Measurements from ENCODE around the gene ARL10.

ARL10 gene

DNA sequence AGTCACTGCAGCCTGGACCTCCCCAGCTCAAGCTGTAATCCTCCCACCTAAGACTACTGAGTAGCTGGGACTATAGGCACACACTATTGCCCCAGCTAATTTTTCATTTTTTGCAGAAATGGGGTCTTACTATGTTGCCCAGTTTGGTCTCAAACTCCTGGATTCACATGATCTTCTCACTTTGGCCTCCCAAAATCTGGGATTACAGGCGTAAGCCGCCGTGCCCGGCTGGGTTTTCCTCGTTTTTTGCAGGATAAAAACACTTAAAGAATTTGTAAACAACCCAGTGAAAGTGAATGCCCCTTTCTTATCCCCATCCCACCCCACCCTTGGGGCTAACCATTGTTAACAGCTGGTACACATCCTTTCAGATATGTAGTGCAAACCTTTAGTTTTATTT lies 43.3 kb downstream of the ARL10 start:
- FAIRE-seq (no peak), DNase-seq (ENCODE audit: insufficient read length, low spot score) (no peak)

GRCh38 chr5:176409765-176410164 lies 44.5 kb downstream of the ARL10 start:
- no peak for FAIRE-seq
- no peak for DNase-seq (ENCODE audit: insufficient read length, low spot score)

GRCh38 chr5:176410486-176411180 lies 45.3 kb downstream of the ARL10 start:
- DNase-seq (ENCODE audit: insufficient read length, low spot score) (no peak), FAIRE-seq (no peak)

- DNase-seq (ENCODE audit: insufficient read length, low spot score) (no peak), FAIRE-seq (no peak)
Measured at GRCh38 chr5:176412517-176413254, 47.4 kb downstream of the ARL10 start.

- no peak for DNase-seq (ENCODE audit: insufficient read length, low spot score)
- no peak for FAIRE-seq
Measured at GRCh38 chr5:176413255-176413565, 47.9 kb downstream of the ARL10 start.

GRCh38 chr5:176413709-176414191 lies 48.5 kb downstream of the ARL10 start:
- no peak for DNase-seq (ENCODE audit: insufficient read length, low spot score)
- no peak for FAIRE-seq

- DNase-seq (ENCODE audit: insufficient read length, low spot score) = no peak
- no peak for FAIRE-seq
Measured at GRCh38 chr5:176414704-176415103, 49.4 kb downstream of the ARL10 start.

DNA sequence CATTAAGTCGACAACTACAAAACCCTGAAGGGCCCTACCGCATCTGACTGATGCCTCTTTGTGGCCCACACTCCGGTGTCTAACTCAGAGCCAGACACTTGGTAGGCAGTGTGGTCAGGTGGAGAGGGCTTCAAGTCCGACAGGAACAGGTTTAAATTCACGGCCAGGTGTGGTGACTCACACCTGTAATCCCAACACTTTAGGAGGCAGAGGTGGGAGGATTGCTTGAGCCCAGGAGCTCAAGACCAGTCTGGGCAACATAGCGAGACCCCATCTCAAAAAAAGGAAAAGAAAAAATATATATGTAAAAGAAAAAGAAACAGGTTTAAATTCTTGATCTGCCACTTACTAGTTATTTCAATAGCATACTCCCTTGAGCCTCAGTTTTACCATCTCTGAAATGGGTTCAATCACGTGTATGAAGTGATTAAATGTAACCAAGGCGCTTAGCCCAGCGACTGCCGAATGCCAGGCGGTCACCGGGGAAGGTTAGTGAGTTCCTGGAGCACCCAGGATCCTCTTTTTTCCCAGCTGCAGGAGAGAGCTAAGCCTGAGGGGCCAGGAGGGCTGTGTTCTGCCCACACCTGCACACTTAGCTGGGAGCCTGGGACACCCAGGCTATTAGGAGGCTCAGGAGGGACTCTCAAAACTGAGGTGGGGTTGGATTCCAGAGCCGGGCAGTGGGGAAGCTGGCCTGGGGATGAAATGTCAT lies 50.1 kb downstream of the ARL10 start:
- peak; percentile 77 for DNase-seq (ENCODE audit: insufficient read length, low spot score)
- FAIRE-seq = no peak

DNA sequence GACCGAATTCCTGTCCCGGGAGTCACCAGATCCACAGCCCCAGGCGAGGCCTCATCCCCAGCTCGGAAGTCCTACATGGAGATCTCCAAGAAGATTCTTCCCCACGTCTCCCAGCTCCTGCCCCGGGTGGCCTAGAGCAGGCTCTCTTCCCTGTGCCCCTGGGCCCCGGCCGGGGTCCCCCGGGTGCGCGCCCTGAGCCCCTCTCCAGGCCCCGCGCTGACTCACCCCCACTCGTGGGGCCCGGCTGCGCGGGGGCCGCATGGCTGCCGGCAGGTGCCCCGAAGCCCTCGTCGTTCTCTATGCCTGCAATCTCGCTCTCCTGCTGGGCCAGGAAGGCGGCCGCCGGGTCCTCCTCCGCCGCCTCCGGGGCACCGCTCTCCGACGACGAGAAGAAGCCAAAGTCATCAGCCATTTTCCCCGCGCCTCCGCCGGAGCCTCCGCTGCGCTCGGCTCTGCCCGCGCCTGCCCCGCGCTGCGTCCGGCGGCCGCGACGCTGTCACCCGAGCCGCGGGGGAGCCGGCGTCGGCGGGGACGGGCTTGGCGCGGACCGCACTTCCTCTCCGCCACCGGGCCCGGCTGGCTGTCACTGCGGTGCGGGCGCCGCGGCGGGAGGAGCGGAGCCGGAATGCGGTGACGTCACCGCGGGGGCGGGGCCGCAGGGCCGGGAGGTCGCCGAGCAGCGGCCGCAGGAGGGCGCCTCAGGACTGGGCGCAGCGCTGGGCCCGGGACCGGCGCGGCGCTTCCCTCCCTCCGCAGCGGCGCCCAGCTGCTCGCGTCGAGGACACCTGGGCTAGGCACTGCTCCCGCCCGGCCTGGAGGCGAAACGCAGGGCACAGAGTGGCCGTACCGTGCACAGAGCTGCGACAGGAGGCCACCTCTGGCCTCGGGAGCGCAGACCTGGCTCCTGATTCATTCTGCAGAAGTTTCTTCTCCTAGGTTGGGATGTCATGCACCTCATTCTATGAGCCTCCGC lies 51.0 kb downstream of the ARL10 start, which contains the start of gene CLTB:
Gene CLTB (minus strand): TSS at position 588 of the 973 bp plus-strand sequence. CDS start 176 bp downstream, at position 412.
- peak; percentile 77 for FAIRE-seq
- peak; percentile 81 for DNase-seq (ENCODE audit: insufficient read length, low spot score)

- DNase-seq (ENCODE audit: insufficient read length, low spot score) (no peak), FAIRE-seq (no peak)
Measured at GRCh38 chr5:176416965-176417364, 51.7 kb downstream of the ARL10 start.

GRCh38 chr5:176418251-176418650 lies 53.0 kb downstream of the ARL10 start:
- FAIRE-seq = no peak
- DNase-seq (ENCODE audit: insufficient read length, low spot score) = no peak

- DNase-seq (ENCODE audit: insufficient read length, low spot score) (no peak), FAIRE-seq (no peak)
Measured at GRCh38 chr5:176420086-176420485, 54.8 kb downstream of the ARL10 start.

DNA sequence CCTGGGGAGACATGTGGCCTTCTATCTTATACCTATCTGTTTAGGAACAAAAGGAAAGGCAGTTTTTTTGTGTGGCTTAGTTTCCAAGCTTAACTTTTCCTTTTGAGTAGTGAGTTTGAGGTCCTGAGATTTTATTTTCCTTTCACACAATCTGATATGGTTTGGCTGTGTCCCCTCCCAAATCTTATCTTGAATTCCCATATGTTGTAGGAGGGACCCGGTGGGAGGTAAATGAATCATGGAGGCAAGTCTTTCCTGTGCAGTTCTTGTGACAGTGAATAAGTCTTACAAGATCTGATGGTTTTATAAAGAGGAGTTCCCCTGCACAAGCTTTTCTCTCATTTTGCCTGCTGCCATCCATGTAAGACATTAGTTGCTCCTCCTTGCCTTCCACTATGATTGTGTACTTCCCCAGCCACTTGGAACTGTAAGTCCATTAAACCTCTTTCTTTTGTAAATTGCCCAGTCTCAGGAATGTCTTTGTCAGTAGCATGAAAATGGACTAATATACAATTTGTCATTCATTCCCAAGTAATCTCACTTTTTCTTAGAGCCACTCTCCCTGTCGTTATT lies 55.8 kb downstream of the ARL10 start:
- DNase-seq (ENCODE audit: insufficient read length, low spot score) = no peak
- no peak for FAIRE-seq

DNA sequence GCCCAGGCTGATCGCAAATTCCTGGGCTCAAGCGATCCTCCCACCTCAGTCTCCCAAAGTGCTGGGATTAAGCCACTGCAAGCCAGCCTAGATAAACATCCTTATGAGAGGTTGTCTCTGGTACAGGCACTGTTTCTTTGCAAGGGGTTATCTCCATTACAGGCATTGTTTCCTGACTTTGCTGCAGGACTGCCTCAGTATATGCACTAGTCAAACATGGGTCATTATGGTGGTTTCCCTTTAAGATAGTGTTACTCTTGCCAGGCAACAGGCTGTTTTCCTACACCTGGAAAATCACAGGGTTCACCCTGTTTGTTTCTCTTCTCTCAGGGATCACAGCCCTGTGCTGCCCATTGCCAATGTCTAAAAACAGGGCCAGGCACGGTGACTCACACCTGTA lies 58.9 kb downstream of the ARL10 start:
- DNase-seq (ENCODE audit: insufficient read length, low spot score) (no peak), FAIRE-seq (no peak)

DNA sequence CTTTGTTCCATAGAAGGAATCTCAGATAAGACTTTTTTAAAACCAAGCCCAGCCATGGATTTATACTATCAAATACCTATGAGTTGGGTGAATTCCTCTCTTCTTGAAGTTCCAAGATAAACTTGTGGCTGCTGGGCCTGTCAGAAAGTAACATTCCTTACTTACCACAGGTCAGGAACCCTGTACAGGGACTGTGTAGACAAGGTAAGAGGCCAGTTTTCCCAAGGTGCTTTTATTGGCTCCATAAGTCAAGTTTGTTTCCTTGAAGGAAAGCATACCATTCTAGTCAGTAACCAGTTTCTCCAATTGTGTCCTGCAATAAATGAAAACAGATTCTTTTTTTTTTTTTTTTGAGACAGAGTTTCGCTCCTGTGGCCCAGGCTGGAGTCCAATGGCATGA lies 59.9 kb downstream of the ARL10 start:
- DNase-seq (ENCODE audit: insufficient read length, low spot score) = no peak
- FAIRE-seq = no peak

DNA sequence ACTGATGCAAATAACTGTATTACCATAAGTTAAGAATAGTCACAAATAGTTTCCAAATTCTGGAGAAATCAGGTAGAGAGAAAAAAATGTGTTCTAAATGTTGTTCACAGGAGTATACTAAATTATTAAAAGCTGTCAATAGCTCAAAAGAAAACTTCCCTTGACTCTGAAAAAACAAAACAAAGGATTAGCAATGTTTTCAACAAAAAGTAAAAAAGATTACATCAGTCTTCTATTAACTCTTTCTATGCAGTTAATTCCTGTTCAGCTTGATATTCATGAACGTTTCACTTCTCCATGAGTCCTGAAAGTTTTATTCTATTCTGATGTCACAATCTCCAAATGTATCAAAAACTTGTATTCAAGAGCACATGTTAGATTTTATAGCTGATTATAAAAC lies 60.5 kb downstream of the ARL10 start:
- FAIRE-seq (no peak), DNase-seq (ENCODE audit: insufficient read length, low spot score) (no peak)

GRCh38 chr5:176426876-176427275 lies 61.6 kb downstream of the ARL10 start:
- FAIRE-seq (no peak), DNase-seq (ENCODE audit: insufficient read length, low spot score) (no peak)

- DNase-seq (ENCODE audit: insufficient read length, low spot score) (no peak), FAIRE-seq (no peak)
Measured at GRCh38 chr5:176427971-176428370, 62.7 kb downstream of the ARL10 start.

GRCh38 chr5:176429972-176430371 lies 64.7 kb downstream of the ARL10 start:
- FAIRE-seq (no peak), DNase-seq (ENCODE audit: insufficient read length, low spot score) (no peak)
